ENCODE data around the gene C1orf116.

The C1orf116 gene

GRCh38 chr1:207020065-207020708, 12.4 kb downstream of the C1orf116 start:
- no peak for DNase-seq (ENCODE audit: low read depth, low spot score)

GRCh38 chr1:207019661-207020060, 12.9 kb downstream of the C1orf116 start:
- no peak for DNase-seq (ENCODE audit: low read depth, low spot score)

GRCh38 chr1:207019161-207019560, 13.4 kb downstream of the C1orf116 start:
- no peak for DNase-seq (ENCODE audit: low read depth, low spot score)

- no peak for DNase-seq (ENCODE audit: low read depth, low spot score)
Measured at GRCh38 chr1:207018707-207019106, 13.8 kb downstream of the C1orf116 start.

- DNase-seq (ENCODE audit: low read depth, low spot score) = peak; percentile 41
Measured at GRCh38 chr1:207017615-207018559, 14.7 kb downstream of the C1orf116 start.

- DNase-seq (ENCODE audit: low read depth, low spot score) = no peak
Measured at GRCh38 chr1:207015791-207016190, 16.8 kb downstream of the C1orf116 start.

- no peak for DNase-seq (ENCODE audit: low read depth, low spot score)
Measured at GRCh38 chr1:207014728-207015127, 17.8 kb downstream of the C1orf116 start.

- no peak for DNase-seq (ENCODE audit: low read depth, low spot score)
Measured at GRCh38 chr1:207013321-207014085, 19.1 kb downstream of the C1orf116 start.

GRCh38 chr1:207010726-207011125, 21.8 kb downstream of the C1orf116 start:
- DNase-seq (ENCODE audit: low read depth, low spot score) = no peak

GRCh38 chr1:207009945-207010344, 22.6 kb downstream of the C1orf116 start:
- no peak for DNase-seq (ENCODE audit: low read depth, low spot score)

GRCh38 chr1:207009182-207009850, 23.2 kb downstream of the C1orf116 start:
- DNase-seq (ENCODE audit: low read depth, low spot score) = no peak

- peak; percentile 97 for DNase-seq (ENCODE audit: low read depth, low spot score)
Measured at GRCh38 chr1:207007352-207008033, 25.1 kb downstream of the C1orf116 start.

- DNase-seq (ENCODE audit: low read depth, low spot score) = no peak
Measured at GRCh38 chr1:207006914-207007313, 25.6 kb downstream of the C1orf116 start.

GRCh38 chr1:207006083-207006482, 26.5 kb downstream of the C1orf116 start:
- DNase-seq (ENCODE audit: low read depth, low spot score) = no peak

- peak; percentile 74 for DNase-seq (ENCODE audit: low read depth, low spot score)
Measured at GRCh38 chr1:207004931-207005830, 27.4 kb downstream of the C1orf116 start.

- DNase-seq (ENCODE audit: low read depth, low spot score) = no peak
Measured at GRCh38 chr1:207003210-207003609, 29.3 kb downstream of the C1orf116 start.

GRCh38 chr1:207002724-207003146, 29.8 kb downstream of the C1orf116 start:
- DNase-seq (ENCODE audit: low read depth, low spot score) = peak; percentile 57

- DNase-seq (ENCODE audit: low read depth, low spot score) = no peak
Measured at GRCh38 chr1:207001492-207002245, 30.9 kb downstream of the C1orf116 start.

GRCh38 chr1:207000651-207001291, 31.8 kb downstream of the C1orf116 start:
- no peak for DNase-seq (ENCODE audit: low read depth, low spot score)

Data from astrocyte of the hippocampus (primary cell).